Heart left ventricle (tissue), 16 donors: ENCODE results near the gene ZFPM1. TPM values are rescaled to one million over a fixed set of nuclear protein-coding genes. Genes with fewer than 3 reads are reported as not detected.

Experiments used
- ATAC-seq, 4 donors: fragments of 200-7000 bp; cut with Tn5 transposase; one replicate each; pipeline ENCODE4 v1.9.1; 2020 to 2022; ENCODE audit warnings: moderate library complexity in 4 of 4, mild to moderate bottlenecking in 3 of 4, moderate number of reproducible peaks in 1 of 4
- DNase-seq, 5 donors: peaks; one replicate each; pipeline ENCODE4 v3.0.0-alpha.2; 2020
- H3K27ac ChIP-seq, 12 donors: fragments of 200-600 bp; sonication (generic) in 4 of 12; one replicate each; pipeline versions ENCODE4 v1.5.0 to v1.8.0; 2016 to 2022; ENCODE audit warnings: mild to moderate bottlenecking in 2 of 12
- H3K27me3 ChIP-seq, 9 donors: fragments of 200-600 bp; sonication (generic) in 2 of 9; one replicate each; pipeline versions ENCODE4 v1.5.1 to v1.8.0; 2016 to 2022; ENCODE audit warnings: mild to moderate bottlenecking in 3 of 9
- H3K36me3 ChIP-seq, 9 donors: fragments of 200-600 bp; sonication (generic) in 2 of 9; one replicate each; pipeline versions ENCODE4 v1.5.0 to v1.8.0; 2018 to 2022; ENCODE audit warnings: mild to moderate bottlenecking in 2 of 9
- H3K4me1 ChIP-seq, 12 donors: fragments of 200-600 bp; sonication (generic) in 4 of 12; one replicate each; pipeline versions ENCODE4 v1.5.0 to v1.8.0; 2016 to 2022; ENCODE audit warnings: mild to moderate bottlenecking in 3 of 12
- H3K4me3 ChIP-seq, 12 donors: fragments of 200-600 bp; sonication (generic) in 4 of 12; one replicate each; pipeline versions ENCODE4 v1.5.0 to v1.8.0; 2017 to 2022; ENCODE audit warnings: mild to moderate bottlenecking in 9 of 12, moderate library complexity in 4 of 12
- H3K9me3 ChIP-seq, 12 donors: fragments of 200-600 bp; sonication (generic) in 4 of 12; one replicate each; pipeline versions ENCODE4 v1.5.0 to v1.8.0; 2016 to 2022; ENCODE audit warnings: mild to moderate bottlenecking in 1 of 12
- CTCF ChIP-seq, 12 donors: fragments of 200-600 bp; sonication (generic) in 4 of 12; IDR thresholded peaks; one replicate each; pipeline versions ENCODE4 v1.5.0 to v1.8.0; 2018 to 2022; ENCODE audit warnings: antibody characterized with exemption in 12 of 12, mild to moderate bottlenecking in 5 of 12
- POLR2A ChIP-seq, 2 donors: fragments of 450-650 bp; IDR thresholded peaks; one replicate each; pipeline ENCODE4 v1.6.1; 2017; ENCODE audit warnings: antibody characterized with exemption in 2 of 2, mild to moderate bottlenecking in 2 of 2, moderate library complexity in 2 of 2
- WGBS, 4 donors: extraction: QIAGEN DNeasy Blood & Tissue Kit in 2 of 4; methylation state at CpG; one replicate each; pipeline versions ENCODE4 v1.1.5 to v1.1.7; 2013 to 2018; 5-methylcytosine and 5-hydroxymethylcytosine counted together
- intact Hi-C, 10 donors: fragments of 100-400 bp; cut with DNase I; formaldehyde crosslinking; loops; one replicate each; pipeline versions ENCODE4 v1.11.1 to v1.14.2; 2022
- polyA plus RNA-seq, 2 donors: library from polyadenylated mRNA; stranded (reverse); fragments of 200-250 nt; gene quantifications; one replicate each; pipeline ENCODE4 v1.2.3, GENCODE V29; 2013
- total RNA-seq, 9 donors: library from RNA; depleted of rRNA in 2 of 9; stranded (reverse); fragments of >200 nt in 2 of 9; fragmentation: NEBNext Ultra II Directional in 3 of 9; extraction: Animal tissue kit (Norgen Biotek cat#: 25700) in 3 of 9; gene quantifications; one replicate each; pipeline versions ENCODE4 v1.1.0 to v1.2.4, GENCODE V29; 2016 to 2023
- donor health status: ischemic (EF 13 %, LVEDD 7.1; RV severe dilation, severe dysfunction).
- donor health status: healthy with polysubstance abuse.
- donor health status: DM: no; HTN: yes; CAD: no.
- donor health status: DM: no; HTN: no; CAD: no.
- donor health status: ischemic (EF 25% LVEDD 6.9; RV normal size, moderate dysfunction).
- donor health status: ischemic (EF 25% LVEDD 5.7; RV mildly dilated, moderate dysfunction).
- donor health status: healthy.
- donor health status: DM: yes; HTN: yes; CAD: no.
- donor health status: ischemic (EF 35%, LVEDD 5.7; RV mildly dilated, moderate dysfunction).
- donor health status: nonischemic (EF 11% LVEDD 7.7; RV severe dilation, severe dysfunction).
- donor health status: DM: yes; HTN: yes; CAD: no.
- donor health status: PGD.
- donor health status: ischemic (EF 29% LVEDD 5.4; RV normal size, mild dysfunction).
- donor health status: nonischemic (EF 23%, LVEDD 6.1; RV moderate dilation, normal function).

Gene ZFPM1
- total and polyA plus RNA-seq, 11 donors: 1.3 to 6.3 (median 4.1) TPM

- Histone ChIP-seq H3K27ac (no peak overlapping the region), H3K9me3 (no peaks in the 10 kb centered on the region), H3K4me3 (no peak overlapping the region), H3K36me3 (no peaks in the 10 kb centered on the region), H3K4me1 (peaks cover 0 to 28% (median 12%) of the 10 kb centered on the region in 12 donors), H3K27me3 (no peaks in the 10 kb centered on the region)
- TF ChIP-seq POLR2A (IDR thresholded peaks at IDR 0.05) (no peak), CTCF (IDR thresholded peaks at IDR 0.05) (no peak)
- ATAC-seq (no peak), DNase-seq (peak in 1 of 5 donors; percentile 62)
- intact Hi-C loops: loop anchor here in 1 of 10 donors (10.0 kb wide), 1 partner anchor 329 kb away; no protein-coding TSS in a partner anchor
- WGBS, 4 donors: 52 to 66% (median 58%) methylated on average over 37 to 47 of the region's 47 CpGs
These were observed 70.5 kb downstream of the ZFPM1 start for GRCh38 chr16:88523309-88524161.

DNA sequence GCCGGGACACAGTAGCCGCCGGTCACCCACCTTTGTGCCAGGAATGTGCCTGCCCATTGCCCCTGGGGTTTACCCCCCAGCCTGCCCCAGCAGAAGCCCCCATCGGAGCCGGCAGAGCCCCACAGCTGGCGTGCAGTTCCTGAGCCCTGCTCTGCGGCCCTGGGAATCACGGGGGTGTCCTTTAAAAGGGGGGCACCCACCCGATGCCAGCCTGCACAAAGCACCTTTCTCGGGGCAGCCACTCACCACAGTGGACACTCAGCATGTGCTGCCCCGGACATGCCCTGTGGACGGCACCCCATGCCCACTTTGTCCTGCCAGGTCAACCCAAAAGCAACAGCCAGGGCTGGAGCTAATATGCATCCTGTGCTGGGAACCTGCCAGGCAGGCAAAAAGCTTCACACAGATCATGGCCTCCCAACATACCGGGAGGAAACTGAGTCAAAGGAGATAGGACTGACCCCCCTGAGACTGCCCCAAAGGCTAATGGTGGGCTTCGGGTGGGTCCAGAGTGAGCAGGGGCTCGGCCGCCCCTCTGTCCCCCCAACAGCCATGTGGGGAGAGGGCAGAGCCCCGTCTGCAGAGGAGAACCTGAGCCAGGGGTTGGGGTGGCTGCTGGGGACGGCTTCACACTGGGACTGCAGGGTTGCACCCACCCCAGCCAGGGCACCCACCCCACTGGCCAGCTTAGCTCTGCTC is 71.3 kb downstream of the ZFPM1 start:
- Histone ChIP-seq H3K4me1 (peaks cover 0 to 28% (median 12%) of the 10 kb centered on the region in 12 donors), H3K4me3 (no peak overlapping the region), H3K9me3 (no peaks in the 10 kb centered on the region), H3K27me3 (no peaks in the 10 kb centered on the region), H3K27ac (no peak overlapping the region), H3K36me3 (peaks cover 0 to 5% (median 0%) of the 10 kb centered on the region in 9 donors)
- ATAC-seq (no peak), DNase-seq (peak in 1 of 5 donors; percentile 44)
- 68 to 74% (median 71%) methylated on average over 15 to 18 of the region's 18 CpGs for WGBS, 4 donors
- intact Hi-C loops: loop anchor here in 1 of 10 donors (10.0 kb wide), 1 partner anchor 330 kb away; no protein-coding TSS in a partner anchor
- TF ChIP-seq CTCF (IDR thresholded peaks at IDR 0.05) (no peak), POLR2A (IDR thresholded peaks at IDR 0.05) (no peak)

DNA sequence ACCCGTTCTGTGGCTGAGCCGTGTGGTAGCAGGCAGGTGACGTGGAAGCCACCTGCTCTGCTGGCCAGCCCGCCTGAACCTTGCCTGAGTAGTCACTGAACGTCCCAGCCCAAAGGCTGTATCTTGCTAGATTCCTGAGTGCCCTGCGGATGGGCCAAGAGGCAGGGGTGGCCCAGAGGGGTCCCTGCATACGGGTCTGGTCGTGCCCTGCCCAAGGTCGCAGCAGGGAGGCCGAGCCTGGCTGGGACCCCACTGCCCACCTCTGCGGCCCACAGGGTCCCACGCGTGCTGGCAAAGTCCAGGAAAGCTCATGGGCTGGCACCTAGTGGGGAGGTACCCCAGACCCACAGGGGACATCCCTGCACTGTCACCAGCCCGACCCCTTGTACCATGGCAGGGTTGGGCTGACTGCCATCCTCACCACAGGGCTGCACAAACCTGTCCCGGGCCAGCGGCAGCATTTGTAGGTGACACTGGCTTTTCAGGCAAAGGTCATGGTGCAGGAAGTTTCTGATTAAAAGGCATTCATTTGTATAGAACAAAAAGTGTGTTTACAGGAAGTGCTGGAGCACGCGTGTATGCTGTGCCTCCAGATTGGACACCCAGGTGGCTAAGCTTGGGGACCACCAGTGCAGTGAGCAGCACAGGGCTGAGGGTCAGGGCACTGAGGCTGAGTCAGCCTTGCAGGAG is 72.0 kb downstream of the ZFPM1 start:
- WGBS, 4 donors: 41 to 65% (median 59%) methylated on average over 9 to 18 of the region's 18 CpGs
- ATAC-seq (no peak), DNase-seq (peak in 1 of 5 donors; percentile 59)
- H3K27me3 ChIP-seq: no peaks in the 10 kb centered on the region
- peaks cover 0 to 8% (median 0%) of the 10 kb centered on the region in 9 donors for H3K36me3 ChIP-seq
- no peak overlapping the region for H3K4me3 ChIP-seq
- no peaks in the 10 kb centered on the region for H3K9me3 ChIP-seq
- peaks cover 0 to 28% (median 12%) of the 10 kb centered on the region in 12 donors for H3K4me1 ChIP-seq
- TF ChIP-seq POLR2A (IDR thresholded peaks at IDR 0.05) (no peak), CTCF (IDR thresholded peaks at IDR 0.05) (no peak)
- intact Hi-C loops: loop anchor here in 1 of 10 donors (10.0 kb wide), 1 partner anchor 330 kb away; no protein-coding TSS in a partner anchor
- H3K27ac ChIP-seq: no peak overlapping the region
